Iris pigment epithelial cell (primary cell): ENCODE results near the gene FOXP4.

Experiments
- DNase-seq: peaks from one replicate; pipeline ENCODE4 v3.0.0-alpha.2; 2011; ENCODE audit warnings: low read depth

FOXP4 gene

GRCh38 chr6:41625442-41625841 is 79.3 kb downstream of the FOXP4 start:
- no peak for DNase-seq

DNA sequence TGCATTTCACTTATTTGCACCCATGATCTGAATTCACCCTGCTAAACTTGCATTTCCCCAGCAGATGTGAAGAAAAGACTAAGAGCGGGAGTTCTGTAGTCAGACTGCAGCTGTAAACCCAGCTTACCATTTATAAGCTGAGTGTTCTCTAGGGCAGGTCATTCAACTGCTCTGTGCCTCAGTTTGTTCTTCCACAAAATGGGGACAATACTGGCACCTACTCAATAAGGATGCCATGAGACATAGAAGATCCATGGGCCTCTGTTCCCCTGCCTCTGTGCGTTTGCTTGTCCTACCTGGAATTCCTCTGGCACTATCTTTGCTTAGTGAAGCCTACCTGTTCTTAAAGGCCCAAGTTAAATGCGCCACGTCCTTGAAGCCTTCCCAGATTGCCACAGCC is 79.8 kb downstream of the FOXP4 start:
- DNase-seq: no peak

DNA sequence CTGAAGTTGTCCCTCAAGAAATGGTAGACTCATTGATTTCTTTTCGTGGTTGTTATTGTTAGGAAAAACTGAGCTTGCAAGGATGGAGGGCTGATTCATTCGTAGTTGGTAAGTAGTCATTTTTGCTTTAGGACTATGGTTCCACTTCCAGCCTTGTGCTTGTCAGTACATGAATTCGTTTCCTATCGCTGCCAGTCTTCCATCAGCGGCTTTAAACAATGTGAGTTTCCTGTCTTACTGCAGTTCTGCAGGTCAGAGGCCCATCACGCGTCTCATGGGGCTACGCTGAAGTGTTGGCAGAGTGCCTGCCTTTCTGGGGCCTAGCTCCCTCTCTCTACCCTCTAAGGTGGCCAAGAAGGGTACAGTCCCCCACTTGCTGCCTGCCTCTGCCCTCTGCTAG is 80.7 kb downstream of the FOXP4 start:
- DNase-seq: peak; percentile 12

DNA sequence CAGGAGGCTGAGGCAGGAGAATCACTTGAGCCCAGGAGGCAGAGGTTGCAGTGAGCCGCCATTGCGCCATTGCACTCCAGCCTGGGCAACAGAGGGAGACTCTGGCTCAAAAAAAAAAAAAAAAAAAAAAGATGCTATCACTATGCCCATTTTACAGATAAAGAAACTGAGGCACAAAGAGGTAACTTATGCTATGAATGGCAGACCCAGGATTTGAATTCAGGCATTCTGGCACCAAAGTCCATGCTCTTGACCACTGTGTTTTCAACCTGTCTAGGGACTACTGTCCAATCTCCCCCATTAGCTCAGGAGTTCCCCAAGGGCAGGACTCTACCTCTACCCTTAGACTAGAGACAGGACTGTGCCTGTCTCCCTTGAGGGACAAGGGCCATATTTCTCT is 82.9 kb downstream of the FOXP4 start:
- DNase-seq: no peak

GRCh38 chr6:41630069-41630468 is 83.9 kb downstream of the FOXP4 start:
- DNase-seq: no peak

DNA sequence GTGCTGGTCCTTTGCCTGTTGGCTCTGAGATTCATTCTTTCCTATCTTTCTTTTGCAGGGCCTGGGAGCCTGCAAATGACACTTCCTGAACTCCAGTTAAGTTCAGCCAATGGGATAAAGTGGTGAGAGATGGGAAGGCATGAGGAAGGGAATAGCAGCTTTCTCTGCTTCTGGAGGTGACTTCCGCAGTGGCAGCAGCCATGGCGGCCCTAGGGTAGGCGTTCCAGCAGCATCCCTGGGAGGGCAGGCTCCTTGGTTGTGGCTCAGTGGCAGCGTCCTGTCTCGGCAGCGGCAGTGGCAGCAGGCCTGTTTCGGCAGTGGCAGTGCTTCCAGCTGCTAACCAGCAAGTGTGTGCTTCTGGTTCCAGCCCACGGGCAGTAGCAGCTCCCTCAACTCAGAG is 84.8 kb downstream of the FOXP4 start:
- no peak for DNase-seq

DNA sequence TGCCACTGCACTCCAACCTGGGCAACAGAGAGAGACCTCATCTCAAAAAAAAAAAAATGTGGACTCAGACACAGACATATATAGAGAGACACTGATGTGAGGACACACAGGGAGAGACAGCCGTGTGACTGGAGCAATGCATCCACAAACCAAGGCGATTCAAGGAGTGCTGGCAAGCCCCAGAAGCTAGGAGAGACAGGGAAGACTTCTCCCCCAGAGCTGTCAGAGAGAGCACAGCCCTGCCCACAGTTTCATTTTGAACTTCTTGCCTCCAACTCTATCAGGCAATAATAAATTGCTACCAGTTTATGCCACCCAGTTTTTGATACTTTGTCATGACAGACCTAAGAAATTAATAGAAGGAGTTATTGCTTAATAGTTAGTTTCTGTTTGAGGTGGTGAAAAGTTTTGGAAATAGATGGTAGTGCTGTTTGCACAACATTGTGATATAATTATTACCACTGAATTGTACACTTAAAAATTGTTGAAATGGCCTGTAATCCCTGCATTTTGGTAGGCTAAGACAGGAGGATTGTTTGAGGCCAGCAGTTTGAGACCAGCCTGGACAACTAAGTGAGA is 87.0 kb downstream of the FOXP4 start:
- no peak for DNase-seq

- peak; percentile 31 for DNase-seq
Measured at GRCh38 chr6:41634657-41635056, 88.5 kb downstream of the FOXP4 start.

DNA sequence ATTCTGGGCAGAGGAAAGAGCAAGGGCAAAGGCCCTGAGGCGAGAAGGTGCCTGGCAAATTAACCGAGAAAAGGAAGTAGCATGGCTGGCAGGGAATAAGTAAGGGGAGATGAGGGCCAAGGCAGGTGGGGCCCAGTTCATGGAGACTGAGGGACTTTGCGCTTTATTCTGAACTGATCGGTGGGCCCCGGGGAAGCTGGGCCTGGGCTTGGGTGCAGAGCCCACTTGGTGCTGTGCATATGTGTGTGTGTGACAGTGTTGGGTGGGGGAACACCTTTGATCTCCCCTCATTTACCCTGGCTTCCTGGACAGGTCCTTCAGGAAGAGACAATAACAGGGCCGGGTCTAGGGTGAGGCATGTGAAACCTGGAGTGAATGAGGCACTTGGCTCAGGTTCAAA is 89.2 kb downstream of the FOXP4 start:
- DNase-seq: no peak

GRCh38 chr6:41636833-41637193 is 90.6 kb downstream of the FOXP4 start:
- DNase-seq: peak; percentile 18

- DNase-seq: no peak
Measured at GRCh38 chr6:41637194-41638001, 91.2 kb downstream of the FOXP4 start.

GRCh38 chr6:41638002-41638934 is 92.1 kb downstream of the FOXP4 start, which contains the start of gene MDFI:
TSS of gene MDFI (plus strand) at chr6:41638468. CDS start at chr6:41638750, 282 bp downstream.
- DNase-seq: peak; percentile 22

GRCh38 chr6:41638935-41639808 is 93.0 kb downstream of the FOXP4 start:
- peak; percentile 69 for DNase-seq

- peak; percentile 27 for DNase-seq
Measured at GRCh38 chr6:41639809-41640371, 93.7 kb downstream of the FOXP4 start.

- DNase-seq: no peak
Measured at GRCh38 chr6:41640426-41640825, 94.2 kb downstream of the FOXP4 start.

- no peak for DNase-seq
Measured at GRCh38 chr6:41641352-41641925, 95.3 kb downstream of the FOXP4 start.

GRCh38 chr6:41642090-41642959 is 96.1 kb downstream of the FOXP4 start:
- no peak for DNase-seq

DNA sequence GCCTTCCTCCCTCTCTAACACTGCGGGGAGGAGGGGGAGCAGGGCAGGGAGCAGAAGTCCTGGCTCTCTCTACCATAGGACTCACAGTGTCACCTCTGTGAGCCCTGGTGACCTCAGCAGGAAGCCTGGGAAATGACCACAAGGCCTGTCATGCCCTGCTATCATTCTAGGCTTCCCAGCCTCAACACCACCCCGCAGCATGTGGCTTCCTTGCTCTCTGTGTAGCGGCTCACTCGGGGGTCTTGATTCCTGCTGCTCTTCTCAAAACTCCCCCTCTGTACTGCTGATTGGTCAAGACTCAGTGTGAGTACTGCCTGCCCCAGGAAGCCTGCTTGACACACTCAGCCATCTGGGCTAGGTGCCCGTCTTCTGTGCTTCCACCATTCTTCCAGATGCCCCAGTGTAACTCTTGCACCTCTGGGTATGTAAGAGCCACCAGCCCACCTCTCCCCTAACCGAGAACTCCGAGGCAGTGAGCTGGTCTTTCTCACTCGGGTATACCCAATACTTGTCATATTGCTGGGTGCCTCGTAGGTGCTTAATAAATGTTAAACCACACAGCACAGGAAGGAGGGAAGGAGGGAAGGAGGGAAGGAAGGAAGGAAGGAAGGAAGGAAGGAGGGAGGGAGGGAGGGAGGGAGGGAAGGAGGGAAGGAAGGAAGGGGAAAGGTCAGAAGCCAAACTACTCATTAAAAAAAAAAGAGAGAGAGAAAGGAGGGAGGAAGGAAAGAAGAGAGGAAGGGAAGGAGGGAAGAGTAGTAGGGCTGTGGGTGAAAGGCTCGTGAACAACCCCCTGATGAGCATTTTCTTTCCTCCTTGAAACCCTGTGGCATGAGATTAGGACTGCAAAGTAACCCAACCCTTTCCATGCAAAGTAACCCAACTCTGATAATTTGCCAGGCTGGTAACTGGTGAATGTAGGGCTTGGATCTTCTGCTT is 97.0 kb downstream of the FOXP4 start:
- no peak for DNase-seq

- DNase-seq: no peak
Measured at GRCh38 chr6:41643899-41644269, 97.7 kb downstream of the FOXP4 start.
